ENCODE data around the gene CDK7.
"Not testable (repeated sequence)": the region's sequence is repeated elsewhere in the genome, so short reads cannot be mapped to it uniquely, and the experiment has no call there.

Gene CDK7

DNA sequence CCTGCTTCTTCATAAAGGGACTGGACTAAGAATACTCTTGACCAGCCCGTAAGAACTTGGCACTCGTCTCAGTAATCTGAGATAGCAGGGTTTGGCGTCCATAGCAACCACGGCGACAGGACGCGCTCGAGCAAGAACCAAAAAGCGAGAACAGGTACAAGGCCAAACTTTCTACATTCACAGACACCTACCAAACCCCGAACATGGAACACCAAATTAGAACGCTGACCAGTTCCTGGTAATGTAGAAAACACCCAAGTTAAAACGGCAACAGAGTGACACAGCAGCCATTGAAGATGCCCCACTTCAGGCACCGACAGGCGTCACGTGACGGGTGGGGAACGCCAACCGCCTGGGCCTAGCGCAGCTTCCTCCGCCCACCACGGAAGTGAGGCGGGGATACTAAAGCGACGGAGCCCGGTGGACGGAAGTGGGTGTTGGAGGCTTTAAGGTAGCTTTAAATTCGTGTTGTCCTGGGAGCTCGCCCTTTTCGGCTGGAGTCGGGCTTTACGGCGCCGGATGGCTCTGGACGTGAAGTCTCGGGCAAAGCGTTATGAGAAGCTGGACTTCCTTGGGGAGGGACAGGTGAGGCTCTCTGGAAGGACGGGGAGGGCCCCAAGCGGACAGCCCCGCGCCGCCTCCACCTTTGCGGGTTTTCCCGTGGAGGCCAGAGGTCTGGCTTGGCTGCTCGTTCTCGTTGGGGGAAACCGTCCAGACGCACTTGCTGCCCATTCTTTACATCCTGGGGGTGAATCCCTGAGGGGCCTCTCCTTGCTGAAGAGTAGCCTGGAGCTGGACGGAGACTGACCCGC, at the start of gene CDK7:
CDK7 (plus strand) TSS at position 430 of the 812 bp plus-strand sequence; CDS start at position 520, 90 bp downstream.
- in situ Hi-C loops (cut with MboI; ENCODE audit: low pct_unique_long_range_greater_than_20kb, low sequenced_read_pairs): no loop called here
- peak; percentile 94 for DNase-seq

DNA sequence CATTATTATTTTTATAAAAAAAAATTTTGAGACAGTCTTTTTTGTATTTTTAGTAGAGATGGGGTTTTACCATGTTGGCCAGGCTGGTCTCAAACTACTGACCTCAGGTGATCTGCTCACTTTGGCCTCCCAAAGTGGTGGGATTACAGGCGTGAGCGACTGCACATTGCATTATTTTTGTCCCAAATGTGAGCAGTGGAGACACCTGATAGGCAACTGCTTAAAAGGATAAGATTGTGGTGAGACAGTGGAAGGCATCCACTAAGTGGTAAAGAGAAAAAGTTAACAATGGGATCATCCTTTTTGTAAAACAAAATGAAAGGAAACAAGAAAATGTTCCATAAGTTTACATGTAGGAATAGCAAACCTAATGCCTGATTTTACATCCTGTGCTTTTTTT, 47.3 kb upstream of the CDK7 start:
- no peak for DNase-seq
- in situ Hi-C loops (cut with MboI; ENCODE audit: low pct_unique_long_range_greater_than_20kb, low sequenced_read_pairs): no loop called here

DNA sequence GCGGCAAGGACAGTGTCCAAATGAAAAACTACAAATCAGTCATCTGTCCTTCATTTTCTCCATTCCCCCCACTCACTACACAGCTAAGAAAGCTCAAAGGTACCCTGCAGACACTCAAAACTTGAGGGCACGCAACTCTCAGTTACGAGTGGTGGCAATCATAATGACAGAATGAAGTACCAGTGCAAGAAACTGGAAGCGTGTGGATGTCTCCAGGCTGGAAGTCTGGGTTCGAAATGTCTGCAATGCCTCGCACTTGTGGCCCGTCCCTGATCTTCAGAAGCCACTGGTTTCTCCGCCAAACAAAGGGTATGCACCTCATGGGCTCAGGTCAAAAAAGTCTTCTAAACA, 45.9 kb upstream of the CDK7 start:
- in situ Hi-C loops (cut with MboI; ENCODE audit: low pct_unique_long_range_greater_than_20kb, low sequenced_read_pairs): no loop called here
- DNase-seq: no peak

DNA sequence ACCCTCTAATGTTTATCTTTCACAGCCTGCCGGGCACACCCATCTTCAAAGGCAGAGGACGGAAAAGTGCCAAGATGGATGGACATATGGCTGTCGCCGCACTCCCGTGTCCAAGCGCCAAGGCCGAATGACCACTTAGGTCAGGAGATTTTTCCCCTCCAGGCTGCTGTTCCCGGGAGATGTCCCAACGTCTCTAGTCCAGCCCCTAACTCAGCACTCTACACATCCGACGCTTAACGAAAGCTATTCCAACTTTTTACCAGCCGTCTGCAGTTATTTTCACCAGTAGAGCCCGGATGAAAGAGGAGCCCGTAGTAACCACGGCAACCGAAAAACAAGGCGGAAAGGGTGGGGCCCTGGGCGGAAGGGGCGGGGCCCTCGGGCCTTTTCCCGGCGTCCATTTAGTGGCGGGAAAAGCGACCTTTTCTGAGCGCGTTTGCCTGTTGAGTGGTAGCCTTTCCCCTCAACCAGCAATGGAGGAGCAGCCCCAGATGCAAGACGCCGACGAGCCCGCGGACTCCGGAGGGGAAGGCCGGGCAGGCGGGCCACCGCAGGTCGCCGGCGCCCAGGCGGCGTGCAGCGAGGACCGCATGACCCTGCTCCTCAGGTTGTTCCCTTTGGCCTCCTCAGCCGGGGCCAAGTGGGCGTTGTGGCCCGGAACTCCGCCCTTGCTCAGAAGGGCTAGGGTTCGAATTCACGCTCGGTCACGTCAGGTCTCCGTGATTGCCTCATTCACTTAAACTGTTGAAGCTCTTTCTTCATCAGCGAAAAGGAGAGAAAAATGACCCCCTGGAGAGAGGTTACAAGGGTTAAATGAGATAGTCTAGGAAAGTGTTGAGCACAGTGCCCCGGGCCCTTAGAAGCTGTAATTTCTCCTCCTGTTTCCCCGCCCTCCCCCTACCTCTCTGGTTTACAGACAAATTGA, 45.3 kb upstream of the CDK7 start, which contains the start of gene CENPH:
CENPH (plus strand) TSS at position 422 of the 925 bp plus-strand sequence; CDS start at position 474, 52 bp downstream.
- in situ Hi-C loops (cut with MboI; ENCODE audit: low pct_unique_long_range_greater_than_20kb, low sequenced_read_pairs): no loop called here

DNA sequence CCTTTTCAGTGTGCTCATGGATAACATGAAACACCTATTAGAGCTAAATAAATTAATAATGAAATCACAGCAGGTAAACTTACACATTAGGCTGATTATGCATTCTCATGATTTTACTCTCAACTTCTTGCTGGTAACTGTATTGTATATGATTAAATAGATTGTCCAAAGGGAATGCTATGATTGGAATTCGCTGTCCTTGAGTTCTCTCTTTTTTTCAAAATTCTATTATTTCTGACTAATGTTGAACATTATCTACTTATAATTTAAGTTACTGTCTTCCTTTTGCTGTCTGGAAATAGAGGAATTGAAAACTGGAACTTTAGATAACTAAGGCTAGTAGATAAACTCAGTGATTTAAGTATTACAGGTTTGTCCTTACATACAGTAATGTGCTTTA, 32.2 kb upstream of the CDK7 start:
- no peak for DNase-seq
- in situ Hi-C loops (cut with MboI; ENCODE audit: low pct_unique_long_range_greater_than_20kb, low sequenced_read_pairs): no loop called here

More for the DNA sequence above, 45.3 kb upstream of the CDK7 start, which contains the start of gene CENPH:
- DNase-seq: peak; percentile 96

DNA sequence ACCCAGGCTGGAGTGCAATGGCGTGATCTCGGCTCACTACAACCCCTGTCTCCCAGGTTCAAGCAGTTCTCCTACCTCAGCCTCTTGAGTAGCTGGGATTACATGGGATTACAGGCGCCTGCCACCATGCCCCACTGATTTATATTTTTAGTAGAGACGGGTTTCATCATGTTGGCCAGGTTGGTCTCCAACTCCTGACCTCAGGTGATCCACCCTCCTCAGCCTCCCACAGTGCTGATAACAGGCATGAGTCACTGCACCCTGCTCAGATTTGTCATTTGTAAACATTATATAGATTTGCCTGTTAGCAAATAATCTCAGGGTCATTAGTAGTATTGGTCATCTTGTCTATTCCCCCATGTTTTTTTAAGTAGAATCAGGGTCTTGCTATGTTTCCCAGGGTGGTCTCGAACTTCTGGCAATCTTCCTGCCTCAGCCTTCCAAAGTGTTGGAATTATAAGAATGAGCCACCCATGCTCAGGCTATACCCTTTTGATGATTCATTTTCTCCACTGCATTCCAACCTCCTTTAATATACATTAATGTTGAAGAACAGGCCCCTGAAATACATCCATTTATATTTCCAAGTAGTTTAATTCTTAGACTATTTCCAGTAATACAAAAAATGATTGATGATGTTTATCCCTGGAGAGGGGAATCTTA, 28.0 kb upstream of the CDK7 start:
- in situ Hi-C loops (cut with MboI; ENCODE audit: low pct_unique_long_range_greater_than_20kb, low sequenced_read_pairs): no loop called here

DNA sequence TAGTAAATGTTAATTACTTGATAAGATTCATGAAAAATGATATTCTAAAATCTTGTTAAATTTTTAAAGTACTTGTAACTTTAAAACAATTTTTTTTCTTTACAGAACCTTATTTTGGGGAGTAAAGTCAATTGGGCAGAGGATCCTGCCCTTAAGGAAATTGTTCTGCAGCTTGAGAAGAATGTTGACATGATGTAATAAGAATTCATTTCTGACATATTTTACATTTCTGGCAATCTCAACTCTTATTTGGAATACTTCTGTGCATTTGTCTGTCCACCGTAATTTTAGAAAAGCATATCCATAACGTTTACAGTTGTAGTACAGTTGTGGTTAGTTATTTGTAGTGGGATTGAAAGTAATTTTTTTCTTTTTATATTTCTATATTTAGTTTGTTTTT, 25.1 kb upstream of the CDK7 start:
- in situ Hi-C loops (cut with MboI; ENCODE audit: low pct_unique_long_range_greater_than_20kb, low sequenced_read_pairs): no loop called here
- no peak for DNase-seq

More for the DNA sequence above, 28.0 kb upstream of the CDK7 start:
- no peak for DNase-seq

DNA sequence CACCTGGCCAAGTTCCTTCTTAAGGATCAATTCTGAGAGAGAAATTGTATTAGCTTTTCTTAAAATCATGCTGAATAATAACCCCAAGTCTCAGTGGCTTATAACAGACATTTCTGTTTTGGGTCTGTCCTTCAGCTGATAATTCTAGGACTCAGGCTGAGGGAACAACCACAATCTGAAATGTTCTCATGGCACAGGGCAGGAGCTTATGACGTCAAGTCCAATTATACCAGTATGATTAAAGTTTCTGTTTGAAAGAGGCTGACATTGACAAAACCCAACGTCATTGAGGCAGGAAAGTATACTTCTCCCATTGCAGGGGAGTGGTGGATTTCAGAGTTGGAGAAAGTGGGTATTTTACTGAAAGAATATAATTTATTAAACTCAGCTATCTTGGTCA, 23.5 kb upstream of the CDK7 start:
- in situ Hi-C loops (cut with MboI; ENCODE audit: low pct_unique_long_range_greater_than_20kb, low sequenced_read_pairs): no loop called here
- no peak for DNase-seq

DNA sequence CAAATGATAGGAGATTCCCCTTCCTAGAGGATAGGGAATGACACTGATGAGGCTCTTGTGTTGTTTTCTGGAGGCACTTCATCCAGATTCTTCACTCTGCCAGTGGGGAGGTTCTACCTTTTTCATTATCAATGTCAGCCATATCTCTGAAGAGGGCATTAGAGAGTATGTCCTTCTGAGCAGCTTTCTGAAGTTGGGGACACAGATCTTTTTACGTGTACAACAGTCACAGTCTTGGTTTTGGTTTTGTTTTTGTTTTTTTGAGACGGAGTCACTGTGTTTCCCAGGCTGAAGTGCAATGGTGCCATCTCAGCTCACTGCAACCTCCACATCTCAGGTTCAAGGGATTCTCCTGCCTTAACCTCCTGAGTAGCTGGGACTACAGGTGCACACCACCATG, 22.7 kb upstream of the CDK7 start:
- in situ Hi-C loops (cut with MboI; ENCODE audit: low pct_unique_long_range_greater_than_20kb, low sequenced_read_pairs): no loop called here
- DNase-seq: no peak

DNA sequence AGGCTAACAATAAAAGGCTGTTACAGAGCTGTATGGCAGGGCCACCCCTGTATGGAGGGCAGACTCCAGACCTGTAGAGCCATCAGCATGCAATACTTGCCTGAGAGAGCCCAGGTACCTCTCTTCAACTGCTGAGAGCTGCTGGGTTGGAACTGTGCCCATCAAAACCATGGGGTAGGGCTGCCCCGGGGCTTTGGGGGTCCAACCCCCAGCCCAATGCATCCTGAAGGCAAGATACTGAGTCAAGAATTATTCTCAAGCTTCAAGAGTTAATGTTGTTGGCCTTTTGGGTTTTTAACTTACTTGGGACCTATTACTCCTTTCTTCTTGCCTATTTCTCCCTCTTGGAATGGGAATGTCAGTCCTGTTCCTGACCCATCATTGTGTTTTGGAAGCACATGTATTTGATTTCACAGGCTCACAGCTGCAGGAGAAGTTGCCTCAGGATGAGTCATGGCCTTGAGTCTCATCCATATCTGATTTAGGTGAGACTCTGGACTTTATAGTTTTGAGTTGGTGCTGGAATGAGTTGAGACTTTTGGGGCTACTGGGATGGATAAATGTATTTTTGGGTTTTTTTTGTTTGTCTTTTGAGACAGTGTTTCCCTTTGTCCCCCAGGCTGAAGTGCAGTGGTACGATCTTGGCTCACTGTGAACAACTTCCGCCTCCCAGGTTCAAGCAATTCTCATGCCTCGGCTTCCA, 21.0 kb upstream of the CDK7 start:
- no peak for DNase-seq
- in situ Hi-C loops (cut with MboI; ENCODE audit: low pct_unique_long_range_greater_than_20kb, low sequenced_read_pairs): no loop called here

DNA sequence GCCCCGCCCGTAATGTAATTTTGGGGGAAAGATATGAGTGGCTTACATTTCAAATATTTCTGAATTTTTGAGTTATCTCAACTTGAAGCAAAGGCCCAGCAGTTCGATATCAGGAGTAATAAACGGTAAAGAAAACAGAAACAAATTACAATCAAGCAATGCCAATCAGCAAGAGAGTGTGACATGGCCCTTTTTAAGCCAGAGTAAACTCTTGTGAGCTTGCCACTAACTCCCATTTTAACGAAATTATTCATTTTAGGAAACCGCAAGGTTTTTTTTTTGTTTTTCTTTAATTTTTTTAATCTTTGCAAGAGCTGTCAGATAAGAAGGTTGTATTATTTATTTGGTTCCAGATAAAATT, 17.6 kb upstream of the CDK7 start:
- no peak for DNase-seq
- in situ Hi-C loops (cut with MboI; ENCODE audit: low pct_unique_long_range_greater_than_20kb, low sequenced_read_pairs): no loop called here

DNA sequence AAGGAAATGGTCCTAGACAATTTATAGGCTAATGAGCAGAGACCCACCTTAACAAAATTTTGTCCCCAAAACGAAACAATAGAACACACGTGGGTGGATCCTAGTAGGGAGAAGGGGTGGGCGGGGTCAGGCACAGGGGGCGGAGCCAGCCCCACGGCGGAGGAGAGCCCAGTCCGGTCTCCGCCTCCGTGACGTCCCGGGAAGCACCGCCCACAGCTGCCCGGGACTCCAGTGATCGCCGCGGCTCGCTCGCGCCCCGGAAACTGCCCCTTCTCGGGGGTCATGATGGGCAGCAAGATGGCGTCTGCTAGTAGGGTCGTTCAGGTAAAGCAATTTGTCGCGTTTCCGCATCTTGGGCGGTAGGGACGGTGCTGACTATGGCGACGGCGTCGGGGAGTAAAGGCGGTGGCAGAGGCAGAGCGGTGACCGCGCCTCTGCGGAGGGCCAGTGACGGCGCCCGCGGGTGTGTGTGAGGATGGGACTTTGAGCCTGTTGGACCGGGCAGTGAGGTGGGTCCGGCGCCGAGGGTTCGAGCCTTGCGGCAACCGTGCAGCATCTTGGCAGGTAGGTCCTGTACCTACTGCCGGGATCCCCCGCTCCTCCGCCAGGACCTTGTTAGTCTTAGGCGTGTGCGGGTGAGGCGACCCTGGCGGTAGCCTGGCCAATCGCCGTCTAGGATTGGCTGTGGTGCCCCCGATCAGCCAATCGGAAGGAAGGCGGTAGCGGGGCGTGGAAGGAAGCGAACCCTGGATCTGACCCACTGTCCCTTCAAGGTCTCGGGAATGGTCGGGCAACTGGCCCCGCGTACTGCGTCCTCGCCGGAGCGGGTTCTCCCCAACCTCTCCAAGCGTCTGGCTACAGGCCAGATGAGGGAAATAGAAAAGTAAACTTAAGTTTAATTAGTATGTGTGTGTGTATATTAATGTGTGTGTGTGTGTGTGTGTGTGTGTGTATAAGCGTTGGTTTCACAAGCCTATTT, 16.8 kb upstream of the CDK7 start:
- in situ Hi-C loops (cut with MboI; ENCODE audit: low pct_unique_long_range_greater_than_20kb, low sequenced_read_pairs): no loop called here
- peak; percentile 93 for DNase-seq

DNA sequence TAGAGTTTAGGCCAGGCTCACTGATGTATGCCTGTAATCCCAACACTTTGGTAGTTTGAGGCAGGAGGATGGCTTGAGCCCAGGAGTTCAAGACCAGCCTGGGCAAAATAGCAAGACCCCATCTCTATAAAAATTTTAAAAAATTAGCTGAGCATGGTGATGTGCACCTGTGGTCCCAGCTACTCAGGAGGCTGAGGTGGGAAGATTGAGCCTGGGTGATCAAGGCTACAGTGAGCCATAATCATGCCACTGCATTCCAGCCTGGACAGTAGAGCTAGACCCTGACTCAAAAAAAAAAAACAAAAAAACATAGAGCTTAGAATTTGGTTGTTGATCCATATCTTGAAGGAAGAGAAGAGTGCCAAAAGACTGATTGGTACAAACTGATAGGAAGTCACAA, 14.7 kb upstream of the CDK7 start:
- DNase-seq: no peak
- in situ Hi-C loops (cut with MboI; ENCODE audit: low pct_unique_long_range_greater_than_20kb, low sequenced_read_pairs): no loop called here

DNA sequence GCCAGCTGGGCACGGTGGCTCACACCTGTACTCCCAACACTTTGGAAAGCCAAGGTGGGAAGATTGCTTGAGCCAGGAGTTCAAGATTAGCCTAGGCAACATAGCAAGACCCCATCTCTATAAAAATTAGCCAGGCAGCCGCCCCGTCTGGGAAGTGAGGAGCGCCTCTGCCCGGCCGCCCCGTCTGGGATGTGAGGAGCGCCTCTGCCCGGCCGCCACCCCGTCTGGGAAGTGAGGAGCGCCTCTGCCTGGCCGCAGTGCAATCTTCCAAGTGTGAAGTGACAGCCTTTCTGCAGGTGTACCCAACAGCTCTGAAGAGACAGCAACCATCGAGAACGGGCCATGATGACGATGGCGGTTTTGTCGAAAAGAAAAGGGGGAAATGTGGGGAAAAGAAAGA, 14.3 kb upstream of the CDK7 start:
- in situ Hi-C loops (cut with MboI; ENCODE audit: low pct_unique_long_range_greater_than_20kb, low sequenced_read_pairs); DNase-seq: not testable (repeated sequence)

DNA sequence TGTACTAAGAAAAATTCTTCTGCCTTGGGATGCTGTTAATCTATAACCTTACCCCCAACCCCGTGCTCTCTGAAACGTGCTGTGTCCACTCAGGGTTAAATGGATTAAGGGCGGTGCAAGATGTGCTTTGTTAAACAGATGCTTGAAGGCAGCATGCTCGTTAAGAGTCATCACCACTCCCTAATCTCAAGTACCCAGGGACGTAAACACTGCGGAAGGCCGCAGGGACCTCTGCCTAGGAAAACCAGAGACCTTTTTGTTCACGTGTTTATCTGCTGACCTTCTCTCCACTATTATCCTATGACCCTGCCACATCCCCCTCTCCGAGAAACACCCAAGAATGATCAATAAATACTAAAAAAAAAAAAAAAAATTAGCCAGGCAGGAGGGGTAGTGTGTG, 13.9 kb upstream of the CDK7 start:
- DNase-seq; in situ Hi-C loops (cut with MboI; ENCODE audit: low pct_unique_long_range_greater_than_20kb, low sequenced_read_pairs): not testable (repeated sequence)

DNA sequence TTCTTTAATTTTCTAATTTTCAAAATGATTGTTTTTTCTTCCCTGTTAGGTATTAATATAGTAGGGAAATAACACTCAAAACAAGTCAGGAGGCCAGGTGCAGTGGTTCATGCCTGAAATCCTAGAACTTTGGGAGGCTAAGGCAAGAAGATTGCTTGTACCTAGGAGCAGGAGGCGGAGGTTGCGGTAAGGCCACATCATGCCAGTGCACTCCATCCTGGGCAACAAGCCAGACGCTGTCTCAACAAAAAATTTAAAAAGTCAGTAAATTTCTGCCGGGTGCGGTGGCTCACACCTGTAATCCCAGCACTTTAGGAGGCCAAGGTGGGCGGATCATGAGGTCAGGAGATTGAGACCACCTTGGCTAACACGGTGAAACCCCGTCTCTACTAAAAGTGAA, 10.2 kb upstream of the CDK7 start:
- in situ Hi-C loops (cut with MboI; ENCODE audit: low pct_unique_long_range_greater_than_20kb, low sequenced_read_pairs): no loop called here
- no peak for DNase-seq

DNA sequence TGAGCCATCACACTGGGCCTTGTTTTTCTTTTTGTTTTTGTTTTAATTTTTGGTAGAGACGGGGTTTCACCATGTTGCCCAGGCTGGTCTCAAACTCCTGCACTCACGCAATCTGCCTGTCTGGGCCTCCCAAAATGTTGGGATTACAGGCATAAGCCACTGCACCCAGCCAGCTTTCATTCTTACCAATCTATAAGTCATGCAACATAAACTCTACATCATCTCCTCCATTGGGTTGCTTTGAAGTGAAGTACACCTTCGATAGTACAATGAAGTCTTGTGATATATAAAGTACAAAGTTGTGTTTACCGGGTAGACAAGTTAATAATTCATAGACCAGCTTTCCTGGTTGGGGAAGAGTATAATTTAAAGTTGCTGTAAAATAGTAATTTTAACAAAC, 8.8 kb upstream of the CDK7 start:
- in situ Hi-C loops (cut with MboI; ENCODE audit: low pct_unique_long_range_greater_than_20kb, low sequenced_read_pairs): no loop called here
- no peak for DNase-seq

DNA sequence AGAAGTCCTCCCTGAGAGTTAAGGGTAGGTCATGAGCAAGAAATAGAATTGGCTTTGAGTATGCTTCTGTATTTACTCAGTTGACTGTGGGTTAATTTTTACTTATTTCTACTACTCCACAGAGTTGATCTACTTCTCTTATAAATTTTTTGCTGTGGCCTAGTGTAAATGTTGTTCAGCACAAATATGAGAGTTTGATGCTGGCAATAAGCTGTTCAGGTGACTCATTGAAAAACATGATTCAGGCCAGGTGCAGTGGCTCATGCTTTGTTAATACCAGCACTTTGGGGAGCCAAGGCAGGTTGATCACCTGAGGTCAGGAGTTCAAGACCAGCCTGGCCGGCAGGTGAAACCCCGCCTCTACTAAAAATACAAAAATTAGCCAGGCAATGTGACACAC, 4.5 kb upstream of the CDK7 start:
- in situ Hi-C loops (cut with MboI; ENCODE audit: low pct_unique_long_range_greater_than_20kb, low sequenced_read_pairs): no loop called here
- DNase-seq: no peak
